H1 (cell line): ENCODE data around the gene RSF1. TPM values are rescaled to one million over a fixed set of nuclear protein-coding genes. Genes with fewer than 3 reads are reported as not detected.

ENCODE experiments used
- CTCF ChIA-PET: fragments of 300-600 bp; sonication (Branson Sonifier 250); formaldehyde crosslinking; loops from one replicate; lab custom pipeline; 2021; ENCODE audit not compliant: partially characterized antibody; lab: Charles Lee
- POLR2A ChIA-PET: fragments of 300-600 bp; sonication (Branson Sonifier 250); formaldehyde crosslinking; loops from one replicate; lab custom pipeline; 2021; ENCODE audit warnings: inconsistent platforms; ENCODE audit not compliant: partially characterized antibody; lab: Charles Lee
- DNase-seq, 2 experiments: peaks; one replicate each; pipeline versions ENCODE4 v3.0.0 to v3.0.0-alpha.2; 2010 to 2022; ENCODE audit warnings: low spot score in 2 of 2, low read depth in 1 of 2, mixed read lengths in 1 of 2
- FAIRE-seq: peaks from 2 replicates; lab custom pipeline; 2011; peaks lifted over from hg19 to GRCh38; lab: Jason Lieb, UNC
- H2AFZ ChIP-seq: 2 replicates; pipeline ENCODE4 v1.8.1; 2012; ENCODE audit warnings: low read length, inconsistent platforms
- H2AK5ac ChIP-seq: 2 replicates; pipeline ENCODE4 v1.6.1; 2013; ENCODE audit warnings: low read depth, low read length
- H2BK120ac ChIP-seq: replicated peaks from 2 replicates; pipeline ENCODE3; 2013; ENCODE audit warnings: low read depth, low read length, inconsistent platforms
- H2BK12ac ChIP-seq: 2 replicates; pipeline ENCODE4 v1.6.1; 2013; ENCODE audit warnings: low read depth, low read length
- H2BK15ac ChIP-seq: 2 replicates; pipeline ENCODE4 v1.6.1; 2013; ENCODE audit warnings: low read length
- H2BK20ac ChIP-seq: 2 replicates; pipeline ENCODE4 v1.6.1; 2013; ENCODE audit warnings: low read length
- H2BK5ac ChIP-seq: 2 replicates; pipeline ENCODE4 v1.6.1; 2013; ENCODE audit warnings: low read depth, low read length
- H3K14ac ChIP-seq: 2 replicates; pipeline ENCODE4 v1.6.1; 2013; ENCODE audit warnings: inconsistent platforms; ENCODE audit not compliant: insufficient read length
- H3K18ac ChIP-seq: 2 replicates; pipeline ENCODE4 v1.6.1; 2013; ENCODE audit warnings: low read length; ENCODE audit errors: extremely low read depth
- H3K23ac ChIP-seq: 2 replicates; pipeline ENCODE4 v1.6.1; 2013; ENCODE audit warnings: inconsistent platforms; ENCODE audit not compliant: insufficient read length
- H3K23me2 ChIP-seq: 2 replicates; pipeline ENCODE4 v1.6.1; 2013; ENCODE audit warnings: low read depth, low read length
- H3K27ac ChIP-seq: 2 replicates; pipeline ENCODE4 v1.6.1; 2011; ENCODE audit warnings: low read depth, low read length, inconsistent platforms
- H3K27me3 ChIP-seq, 4 experiments: replicated peaks in 1 of 4; 1 replicate in 1 of 4; 2 replicates in 3 of 4; pipeline versions ENCODE4 v1.6.1 to v1.8.1; 2011 to 2013; ENCODE audit warnings: low read length in 3 of 4, mild to moderate bottlenecking in 3 of 4, inconsistent platforms in 2 of 4, mixed read lengths in 2 of 4, moderate library complexity in 1 of 4; ENCODE audit not compliant: control insufficient read depth in 3 of 4, insufficient read depth in 3 of 4; ENCODE audit errors: extremely low read depth in 1 of 4
- H3K36me3 ChIP-seq, 4 experiments: 2 replicates each; pipeline versions ENCODE4 v1.6.1 to v1.8.1; 2011 to 2013; ENCODE audit warnings: mild to moderate bottlenecking in 4 of 4, low read length in 3 of 4, moderate library complexity in 2 of 4, control low read depth in 1 of 4, inconsistent platforms in 1 of 4; ENCODE audit not compliant: insufficient read depth in 4 of 4, control insufficient read depth in 2 of 4
- H3K4ac ChIP-seq: replicated peaks from 2 replicates; pipeline ENCODE3; 2013; ENCODE audit warnings: low read length, low read depth, mixed read lengths, inconsistent platforms; ENCODE audit not compliant: insufficient read length
- H3K4me1 ChIP-seq, 4 experiments: replicated peaks in 1 of 4; 1 replicate in 1 of 4; 2 replicates in 3 of 4; pipeline versions ENCODE4 v1.6.1 to v1.8.1; 2011 to 2013; ENCODE audit warnings: low read length in 3 of 4, inconsistent platforms in 2 of 4, mixed read lengths in 1 of 4; ENCODE audit not compliant: insufficient read depth in 4 of 4, control insufficient read depth in 3 of 4
- H3K4me2 ChIP-seq, 2 experiments: 2 replicates each; pipeline versions ENCODE4 v1.6.1 to v1.8.1; 2011 to 2013; ENCODE audit warnings: low read depth in 2 of 2, low read length in 2 of 2, control low read depth in 1 of 2, inconsistent platforms in 1 of 2, mild to moderate bottlenecking in 1 of 2; ENCODE audit not compliant: insufficient read depth in 1 of 2
- H3K4me3 ChIP-seq, 4 experiments: fragments of 200-600, 300-600 bp in 1 of 4; sonication (generic), shearing (Covaris generic), sonication (Bioruptor Twin) in 1 of 4; 2 replicates each; pipeline versions ENCODE4 v1.5.1 to v1.8.1; 2011 to 2016; ENCODE audit warnings: low read length in 4 of 4, low read depth in 3 of 4, control low read depth in 2 of 4, inconsistent platforms in 2 of 4, mild to moderate bottlenecking in 2 of 4, mixed read lengths in 1 of 4, moderate library complexity in 1 of 4; ENCODE audit not compliant: insufficient read depth in 2 of 4; ENCODE audit errors: extremely low read depth in 1 of 4
- H3K56ac ChIP-seq: replicated peaks from 2 replicates; pipeline ENCODE3; 2013; ENCODE audit warnings: low read depth, mild to moderate bottlenecking, mixed read lengths, low read length, inconsistent platforms; ENCODE audit not compliant: insufficient read length
- H3K79me1 ChIP-seq: 2 replicates; pipeline ENCODE4 v1.6.1; 2013; ENCODE audit warnings: low read depth, low read length, control low read depth
- H3K79me2 ChIP-seq, 2 experiments: 2 replicates each; pipeline versions ENCODE4 v1.6.1 to v1.8.1; 2012 to 2013; ENCODE audit warnings: low read length in 2 of 2, mild to moderate bottlenecking in 2 of 2, inconsistent platforms in 1 of 2; ENCODE audit not compliant: insufficient read depth in 2 of 2, control insufficient read depth in 1 of 2
- H3K9ac ChIP-seq, 4 experiments: replicated peaks in 1 of 4; 1 replicate in 1 of 4; 2 replicates in 3 of 4; pipeline versions ENCODE4 v1.6.1 to v1.8.1; 2011 to 2013; ENCODE audit warnings: low read depth in 3 of 4, low read length in 3 of 4, control low read depth in 2 of 4, mild to moderate bottlenecking in 2 of 4, moderate library complexity in 2 of 4, inconsistent platforms in 1 of 4; ENCODE audit errors: extremely low read depth in 1 of 4
- H3K9me3 ChIP-seq, 2 experiments: 2 replicates each; pipeline versions ENCODE4 v1.6.1 to v1.8.1; 2012 to 2013; ENCODE audit warnings: mild to moderate bottlenecking in 2 of 2, moderate library complexity in 2 of 2, control low read depth in 1 of 2, inconsistent platforms in 1 of 2, low read depth in 1 of 2, low read length in 1 of 2, mixed read lengths in 1 of 2; ENCODE audit not compliant: insufficient read depth in 2 of 2
- H4K20me1 ChIP-seq, 2 experiments: replicated peaks in 1 of 2; 2 replicates each; pipeline versions ENCODE3 to v1.8.1; 2011 to 2013; ENCODE audit warnings: inconsistent platforms in 2 of 2, low read length in 2 of 2, mild to moderate bottlenecking in 1 of 2; ENCODE audit not compliant: insufficient read depth in 2 of 2, control insufficient read depth in 1 of 2
- H4K5ac ChIP-seq: 2 replicates; pipeline ENCODE4 v1.6.1; 2013; ENCODE audit warnings: low read length, low read depth, mixed read lengths, inconsistent platforms; ENCODE audit not compliant: insufficient read length
- H4K8ac ChIP-seq: 2 replicates; pipeline ENCODE4 v1.8.0; 2013; ENCODE audit warnings: mild to moderate bottlenecking, moderate library complexity, low read length, inconsistent platforms; ENCODE audit not compliant: insufficient read depth; ENCODE audit errors: extremely low read depth
- H4K91ac ChIP-seq: replicated peaks from 2 replicates; pipeline ENCODE3; 2013; ENCODE audit warnings: low read length, mixed read lengths, inconsistent platforms; ENCODE audit not compliant: insufficient read length
- CBX8 ChIP-seq: fragments of 300-800, 300-1000 bp; sonication (generic); IDR thresholded peaks from 2 replicates; pipeline ENCODE4 v1.7.1; 2016; ENCODE audit warnings: low read depth, low read length, borderline replicate concordance
- EGR1 ChIP-seq: IDR thresholded peaks from 2 replicates; pipeline ENCODE4 v1.6.1; 2011; ENCODE audit warnings: low read depth, low read length, borderline replicate concordance
- EZH2 ChIP-seq: fragments of 200-600 bp; sonication (generic); IDR thresholded peaks from 2 replicates; pipeline ENCODE4 v1.7.1; 2012; ENCODE audit warnings: low read depth, mild to moderate bottlenecking, moderate library complexity, low read length, inconsistent platforms; ENCODE audit not compliant: severe bottlenecking
- JUND ChIP-seq: IDR thresholded peaks from 2 replicates; pipeline ENCODE4 v1.6.1; 2011; ENCODE audit warnings: mild to moderate bottlenecking, improper control_type of control experiment, low read length
- KDM4A ChIP-seq: IDR thresholded peaks from one replicate; pipeline ENCODE4 v1.7.1; 2012; ENCODE audit warnings: low read depth, mild to moderate bottlenecking, moderate library complexity, low read length, inconsistent platforms; ENCODE audit not compliant: severe bottlenecking
- NRF1 ChIP-seq: IDR thresholded peaks from 2 replicates; pipeline ENCODE4 v1.6.1; 2011; ENCODE audit warnings: mild to moderate bottlenecking, low read depth, low read length, improper control_type of control experiment
- POLR2AphosphoS5 ChIP-seq: IDR thresholded peaks from 2 replicates; pipeline ENCODE4 v1.6.1; 2011; ENCODE audit warnings: low read depth, low read length
- RXRA ChIP-seq: IDR thresholded peaks from 2 replicates; pipeline ENCODE4 v1.6.1; 2011; ENCODE audit warnings: low read depth, mild to moderate bottlenecking, low read length, moderate library complexity; ENCODE audit not compliant: insufficient read depth
- SIN3A ChIP-seq, 2 experiments: IDR thresholded peaks in 1 of 2; conservative IDR thresholded peaks in 1 of 2; 2 replicates each; pipeline ENCODE4 v1.6.1; 2011 to 2012; ENCODE audit warnings: low read length in 2 of 2, improper control_type of control experiment in 1 of 2, low read depth in 1 of 2, mild to moderate bottlenecking in 1 of 2
- SRF ChIP-seq: IDR thresholded peaks from 2 replicates; pipeline ENCODE4 v1.6.1; 2011; ENCODE audit warnings: mild to moderate bottlenecking, low read depth, low read length, moderate library complexity
- TAF1 ChIP-seq: IDR thresholded peaks from 2 replicates; pipeline ENCODE4 v1.6.1; 2011; ENCODE audit warnings: mild to moderate bottlenecking, low read depth, low read length
- TEAD4 ChIP-seq: IDR thresholded peaks from 2 replicates; pipeline ENCODE4 v1.6.1; 2012; ENCODE audit warnings: low read depth, low read length, inconsistent platforms, mixed read lengths
- USF2 ChIP-seq: IDR thresholded peaks from 2 replicates; pipeline ENCODE4 v1.6.1; 2011; ENCODE audit warnings: low read length, improper control_type of control experiment
- ZNF274 ChIP-seq: IDR thresholded peaks from 2 replicates; pipeline ENCODE4 v1.7.0; 2012; ENCODE audit warnings: low read length, borderline replicate concordance; ENCODE audit errors: extremely low read depth
- WGBS, 2 experiments: shearing (Covaris generic) in 1 of 2; methylation state at CpG; one replicate each; pipeline versions ENCODE4 v1.1.6 to v1.1.7; 2013 to 2015; ENCODE audit warnings: low lambda C conversion rate in 2 of 2, mixed read lengths in 2 of 2, inconsistent platforms in 1 of 2, low coverage in 1 of 2, missing lambda C conversion rate in 1 of 2; ENCODE audit not compliant: insufficient replicate concordance in 2 of 2, insufficient coverage in 1 of 2, insufficient read length in 1 of 2; ENCODE audit errors: extremely low coverage in 1 of 2, missing lambda C conversion rate in 1 of 2; 5-methylcytosine and 5-hydroxymethylcytosine counted together
- polyA plus RNA-seq, 7 experiments: library from polyadenylated mRNA; depleted of rRNA in 3 of 7; stranded (reverse) in 5 of 7; unstranded in 2 of 7; fragments of >200 nt in 5 of 7; fragments of 200-250 nt in 2 of 7; gene quantifications; 1 replicate in 5 of 7; 2 replicates in 1 of 7; 4 replicates in 1 of 7; pipeline versions ENCODE4 v1.2.1 to v1.2.3, GENCODE V29; 2011 to 2013; ENCODE audit warnings: missing spikeins in 2 of 7, mixed read lengths in 2 of 7
- total RNA-seq: library from RNA; stranded (reverse); fragmentation: NEBNext Ultra II Directional; extraction: Animal tissue kit (Norgen Biotek cat#: 25700); gene quantifications from 2 replicates; pipeline ENCODE4 v1.2.1, GENCODE V29; 2021

The RSF1 gene
- total and polyA plus RNA-seq, 2 of the 8 experiments (the other 6 are each of a cell fraction or from before 2014, with no cell fraction given): 17.8 to 87.9 TPM

- Histone ChIP-seq H2AFZ (no peak overlapping the region), H3K4me3 (no peak overlapping the region), H2BK120ac (no peak overlapping the region), H4K5ac (no peak overlapping the region), H3K27ac (no peak overlapping the region), H3K9me3 (no peaks in the 10 kb centered on the region), H3K18ac (no peak overlapping the region), H3K27me3 (no peaks in the 10 kb centered on the region), H4K20me1 (peaks cover 0 to 3% of the 10 kb centered on the region in 2 experiments), H3K56ac (no peak overlapping the region), H3K23me2 (no peaks in the 10 kb centered on the region), H3K23ac (no peak overlapping the region), H4K91ac (no peak overlapping the region), H3K9ac (no peak overlapping the region), H2BK5ac (no peak overlapping the region), H3K79me1 (no peaks in the 10 kb centered on the region; the same call in 1 of the 2 replicates), H2BK20ac (no peak overlapping the region), H2BK15ac (no peak overlapping the region), H3K36me3 (no peaks in the 10 kb centered on the region; a peak in 1 of 8 replicates), H3K4me1 (no peaks in the 10 kb centered on the region), H3K79me2 (0 out of 4 replicates have a peak, but pooled peaks cover 0 to 5% of the 10 kb centered on the region in 2 experiments), H3K4me2 (no peak overlapping the region), H3K4ac (no peak overlapping the region), H2BK12ac (no peak overlapping the region), H2AK5ac (no peak overlapping the region), H3K14ac (no peak overlapping the region), H4K8ac (no peak overlapping the region)
- POLR2A ChIA-PET: no interaction called here
- 92% methylated on average over 1 of the region's 1 CpG; no CpG with 5 or more reads in 1 of the 2 experiments for WGBS, 2 experiments
- DNase-seq (no peak), FAIRE-seq (no peak)
- CTCF ChIA-PET: interaction anchor here (0.9 kb wide), 1 partner anchor 81 kb away, joined by 3 read pairs; no protein-coding TSS in a partner anchor
- no peak for TF ChIP-seq TAF1
- no peak for TF ChIP-seq TEAD4
- TF ChIP-seq USF2: no peak
- no peak for TF ChIP-seq EGR1
- TF ChIP-seq CBX8: no peak
- no peak for TF ChIP-seq JUND
- TF ChIP-seq SRF: no peak
- no peak for TF ChIP-seq RXRA
- no peak for TF ChIP-seq NRF1
- TF ChIP-seq ZNF274: no peak
- TF ChIP-seq SIN3A (conservative IDR thresholded peaks at IDR 0.05 in 1 of 2, IDR thresholded peaks at IDR 0.05 in 1 of 2; ENCODE audit: low read depth in 1 of 2, low read length in 2 of 2): no peak
- no peak for TF ChIP-seq KDM4A
- no peak for TF ChIP-seq POLR2AphosphoS5
- no peak for TF ChIP-seq EZH2
Measured at GRCh38 chr11:77710358-77710757, 110.2 kb downstream of the RSF1 start.
